MM.1S (cell line): ENCODE data around the gene SEM1.
"Not testable (repeated sequence)": the region's sequence is repeated elsewhere in the genome, so short reads cannot be mapped to it uniquely, and the experiment has no call there.

Experiments
- DNase-seq: peaks from one replicate; pipeline ENCODE4 v3.0.0-alpha.2; 2015
- H2AFZ ChIP-seq: fragments of 300-600 bp; sonication (generic); 2 replicates; pipeline ENCODE4 v1.6.0; 2016; ENCODE audit warnings: antibody characterized with exemption, low read length
- H3F3A ChIP-seq: fragments of 300-600 bp; sonication (generic); 2 replicates; pipeline ENCODE4 v1.6.1; 2016; ENCODE audit warnings: mild to moderate bottlenecking, antibody characterized with exemption, low read length, moderate library complexity, mixed read lengths; ENCODE audit not compliant: insufficient read depth
- H3K27ac ChIP-seq: fragments of 300-600 bp; sonication (generic); 2 replicates; pipeline ENCODE4 v1.5.1; 2016; ENCODE audit warnings: mild to moderate bottlenecking, low read length
- H3K27me3 ChIP-seq: fragments of 300-600 bp; sonication (generic); replicated peaks from 2 replicates; pipeline ENCODE4 v1.6.0; 2016; ENCODE audit warnings: low read length; ENCODE audit not compliant: insufficient read depth
- H3K36me3 ChIP-seq: fragments of 300-600 bp; sonication (generic); replicated peaks from 2 replicates; pipeline ENCODE4 v1.6.1; 2016; ENCODE audit warnings: mild to moderate bottlenecking, low read length, mixed read lengths; ENCODE audit not compliant: insufficient read depth
- H3K4me1 ChIP-seq: fragments of 300-600 bp; sonication (generic); 2 replicates; pipeline ENCODE4 v1.6.1; 2016; ENCODE audit warnings: low read length, mixed read lengths
- H3K4me2 ChIP-seq: fragments of 300-600 bp; sonication (generic); 2 replicates; pipeline ENCODE4 v1.6.0; 2016; ENCODE audit warnings: low read depth, low read length
- H3K4me3 ChIP-seq: fragments of 300-600 bp; sonication (generic); 2 replicates; pipeline ENCODE4 v1.5.1; 2016; ENCODE audit warnings: low read length, mixed read lengths
- H3K79me2 ChIP-seq: fragments of 300-600 bp; sonication (generic); 2 replicates; pipeline ENCODE4 v1.6.1; 2016; ENCODE audit warnings: mixed run types, low read length, mixed read lengths
- H3K9ac ChIP-seq: fragments of 300-600 bp; sonication (generic); 2 replicates; pipeline ENCODE4 v1.6.1; 2016; ENCODE audit warnings: low read length, mixed read lengths
- H3K9me2 ChIP-seq: fragments of 300-600 bp; sonication (generic); replicated peaks from 2 replicates; pipeline ENCODE4 v1.6.1; 2016; ENCODE audit warnings: mild to moderate bottlenecking, low read length, mixed read lengths; ENCODE audit not compliant: insufficient read depth
- H3K9me3 ChIP-seq: fragments of 300-600 bp; sonication (generic); replicated peaks from 2 replicates; pipeline ENCODE4 v1.6.1; 2016; ENCODE audit warnings: mild to moderate bottlenecking, low read length, mixed read lengths; ENCODE audit not compliant: insufficient read depth
- H4K20me1 ChIP-seq: fragments of 300-600 bp; sonication (generic); 2 replicates; pipeline ENCODE4 v1.6.1; 2016; ENCODE audit warnings: mild to moderate bottlenecking, low read length, moderate library complexity, mixed read lengths; ENCODE audit not compliant: insufficient read depth
- CTCF ChIP-seq: fragments of 300-600 bp; sonication (generic); IDR thresholded peaks from 2 replicates; pipeline ENCODE4 v1.5.1; 2016; ENCODE audit warnings: antibody characterized with exemption, low read length, mixed read lengths
- EZH2 ChIP-seq: fragments of 300-600 bp; sonication (generic); optimal IDR thresholded peaks from 2 replicates; pipeline ENCODE3; 2017; ENCODE audit warnings: low read depth, mild to moderate bottlenecking, antibody characterized with exemption, low read length, mixed read lengths
- EZH2phosphoT487 ChIP-seq: fragments of 300-600 bp; sonication (generic); IDR thresholded peaks from 2 replicates; pipeline ENCODE4 v1.6.1; 2018; ENCODE audit warnings: antibody characterized with exemption, low read length

The SEM1 gene

GRCh38 chr7:96699219-96699871 is 10.3 kb downstream of the SEM1 start:
- Histone ChIP-seq H3K79me2 (peaks cover 98% of the 10 kb centered on the region), H3K4me1 (no peaks in the 10 kb centered on the region), H3K9me2 (no peaks in the 10 kb centered on the region), H3K9me3 (no peaks in the 10 kb centered on the region), H4K20me1 (peaks cover 32% of the 10 kb centered on the region; the same call in 1 of the 2 replicates), H3K9ac (no peak overlapping the region), H3K27ac (no peak overlapping the region), H3K4me3 (no peak overlapping the region), H3F3A (no peaks in the 10 kb centered on the region), H2AFZ (no peak overlapping the region), H3K36me3 (no peaks in the 10 kb centered on the region), H3K4me2 (no peak overlapping the region), H3K27me3 (no peaks in the 10 kb centered on the region)
- TF ChIP-seq CTCF: no peak
- no peak for TF ChIP-seq EZH2phosphoT487
- no peak for TF ChIP-seq EZH2
- DNase-seq: no peak

- DNase-seq, H3K27me3 ChIP-seq, H3K4me1 ChIP-seq, H3F3A ChIP-seq, H2AFZ ChIP-seq, H3K9ac ChIP-seq, H3K27ac ChIP-seq, H3K4me2 ChIP-seq, H3K9me2 ChIP-seq, H3K36me3 ChIP-seq, H3K9me3 ChIP-seq, H3K4me3 ChIP-seq: not testable (repeated sequence)
- peaks cover 32% of the 10 kb centered on the region; the same call in 1 of the 2 replicates for H4K20me1 ChIP-seq
- peaks cover 95% of the 10 kb centered on the region for H3K79me2 ChIP-seq
Measured at GRCh38 chr7:96698449-96698848, 11.2 kb downstream of the SEM1 start.

- no peak overlapping the region for H3K27ac ChIP-seq
- H3K4me3 ChIP-seq: no peak overlapping the region
- no peak overlapping the region for H2AFZ ChIP-seq
- H3F3A ChIP-seq: no peaks in the 10 kb centered on the region
- no peak overlapping the region for H3K4me2 ChIP-seq
- no peak overlapping the region for H3K9ac ChIP-seq
- H3K27me3 ChIP-seq: no peaks in the 10 kb centered on the region
- H3K4me1 ChIP-seq: no peaks in the 10 kb centered on the region
- no peaks in the 10 kb centered on the region; the same call in 1 of the 2 replicates for H3K36me3 ChIP-seq
- no peak for TF ChIP-seq EZH2
- peaks cover 94% of the 10 kb centered on the region for H3K79me2 ChIP-seq
- no peaks in the 10 kb centered on the region for H3K9me2 ChIP-seq
- no peaks in the 10 kb centered on the region for H3K9me3 ChIP-seq
- no peak for DNase-seq
- peaks cover 32% of the 10 kb centered on the region; the same call in 1 of the 2 replicates for H4K20me1 ChIP-seq
Measured at GRCh38 chr7:96697822-96698221, 11.8 kb downstream of the SEM1 start.

- no peak for DNase-seq
- Histone ChIP-seq H3K4me1 (no peaks in the 10 kb centered on the region), H3K4me2 (no peak overlapping the region), H3K36me3 (peaks cover 7% of the 10 kb centered on the region), H3K9me3 (no peaks in the 10 kb centered on the region), H3K4me3 (no peak overlapping the region), H3K27me3 (no peaks in the 10 kb centered on the region), H3F3A (no peaks in the 10 kb centered on the region), H4K20me1 (peaks cover 22% of the 10 kb centered on the region; the same call in 1 of the 2 replicates), H2AFZ (no peak overlapping the region), H3K27ac (no peak overlapping the region), H3K9ac (no peak overlapping the region), H3K9me2 (no peaks in the 10 kb centered on the region), H3K79me2 (peaks cover 89% of the 10 kb centered on the region)
- TF ChIP-seq CTCF: no peak
Measured at GRCh38 chr7:96695581-96695980, 14.1 kb downstream of the SEM1 start.
